Bronchial epithelial cell (primary cell): ENCODE measurements around the gene TARS3. TPM values are rescaled to one million over a fixed set of nuclear protein-coding genes. Genes with fewer than 3 reads are reported as not detected.

Experiments
- DNase-seq: peaks from one replicate; pipeline ENCODE4 v3.0.0-alpha.2; 2010; ENCODE audit warnings: low read depth
- FAIRE-seq: peaks from 2 replicates; lab custom pipeline; 2011; peaks lifted over from hg19 to GRCh38; lab: Jason Lieb, UNC
- H3K27me3 ChIP-seq: 2 replicates; pipeline ENCODE4 v1.5.1; 2011; ENCODE audit warnings: low read length; ENCODE audit not compliant: control insufficient read depth, insufficient read depth
- H3K36me3 ChIP-seq: 2 replicates; pipeline ENCODE4 v1.5.1; 2011; ENCODE audit warnings: low read length; ENCODE audit not compliant: control insufficient read depth, insufficient read depth
- H3K4me3 ChIP-seq: 2 replicates; pipeline ENCODE4 v1.5.1; 2011; ENCODE audit warnings: mild to moderate bottlenecking, low read depth, low read length, control low read depth
- CTCF ChIP-seq: IDR thresholded peaks from 2 replicates; pipeline ENCODE4 v1.5.1; 2011; ENCODE audit warnings: mild to moderate bottlenecking, moderate library complexity, low read length, control low read depth, inconsistent platforms; ENCODE audit not compliant: insufficient read depth, severe bottlenecking
- total RNA-seq: library from RNA; depleted of rRNA; stranded (reverse); fragments of >200 nt; gene quantifications from 2 replicates; pipeline ENCODE4 v1.2.1, GENCODE V29; 2014

Gene TARS3
- total RNA-seq, 1 donor from 2014 or later = 11.1 TPM

GRCh38 chr15:101723171-101723873 is 951 bp downstream of the TARS3 start:
- DNase-seq (peak; percentile 18), FAIRE-seq (no peak)
- TF ChIP-seq CTCF = no peak
- Histone ChIP-seq H3K36me3 (no peaks in the 10 kb centered on the region), H3K27me3 (no peaks in the 10 kb centered on the region), H3K4me3 (peak overlapping the region; percentile 78)

GRCh38 chr15:101718896-101719295 is 5.4 kb downstream of the TARS3 start:
- Histone ChIP-seq H3K36me3 (no peaks in the 10 kb centered on the region), H3K4me3 (no peak overlapping the region), H3K27me3 (no peaks in the 10 kb centered on the region)
- DNase-seq (no peak), FAIRE-seq (no peak)
- no peak for TF ChIP-seq CTCF

- DNase-seq (no peak), FAIRE-seq (no peak)
- Histone ChIP-seq H3K4me3 (no peak overlapping the region), H3K36me3 (peaks cover 3% of the 10 kb centered on the region), H3K27me3 (no peaks in the 10 kb centered on the region)
- no peak for TF ChIP-seq CTCF
Measured at GRCh38 chr15:101712078-101712477, 12.2 kb downstream of the TARS3 start.

- peaks cover 3% of the 10 kb centered on the region for H3K36me3 ChIP-seq
- H3K27me3 ChIP-seq = no peaks in the 10 kb centered on the region
- no peak for TF ChIP-seq CTCF
- no peak overlapping the region for H3K4me3 ChIP-seq
- DNase-seq (peak; percentile 34), FAIRE-seq (no peak)
Measured at GRCh38 chr15:101710806-101711205, 13.5 kb downstream of the TARS3 start.

GRCh38 chr15:101709466-101709865 is 14.8 kb downstream of the TARS3 start:
- Histone ChIP-seq H3K27me3 (no peaks in the 10 kb centered on the region), H3K36me3 (peaks cover 3% of the 10 kb centered on the region), H3K4me3 (no peak overlapping the region)
- TF ChIP-seq CTCF = no peak
- FAIRE-seq (no peak), DNase-seq (no peak)

GRCh38 chr15:101707983-101708382 is 16.3 kb downstream of the TARS3 start:
- no peak for TF ChIP-seq CTCF
- Histone ChIP-seq H3K36me3 (peaks cover 3% of the 10 kb centered on the region), H3K27me3 (no peaks in the 10 kb centered on the region), H3K4me3 (no peak overlapping the region)
- FAIRE-seq = no peak
- no peak for DNase-seq
